ENCODE measurements around the gene SMG5. TPM values are rescaled to one million over a fixed set of nuclear protein-coding genes. Genes with fewer than 3 reads are reported as not detected.
A peak's percentile ranks its signal among the peaks of the same experiment; 100 is the strongest.
"Not testable (repeated sequence)": the region's sequence is repeated elsewhere in the genome, so short reads cannot be mapped to it uniquely, and the experiment has no call there.

The SMG5 gene
- 10 to 100 TPM; 59.0 to 79.2 TPM for total RNA-seq
- total RNA-seq = 135 to 217 reads per million in 2 donors

- peak; percentile 90 to 94 (median 92) for DNase-seq
- Mint-ChIP-seq H3K4me1 (peaks cover 37% of the 10 kb centered on the region), H3K27ac (peak within 1 kb of the TSS; percentile 96), H3K36me3 (ENCODE audit: low read depth) (peaks cover 3% of the 10 kb centered on the region), H3K27me3 (no peaks in the 10 kb centered on the region), H3K4me3 (peak within 1 kb of the TSS; percentile 98)
- ATAC-seq = peak; percentile 93
- H3K9me3 ChIP-seq (ENCODE audit: control insufficient read depth, low read length, poor library complexity, severe bottlenecking) = no peaks in the 10 kb centered on the region
Observed at GRCh38 chr1:156282479-156283222, at the start of gene SMG5. TSS of gene SMG5 (minus strand) at chr1:156282825. CDS start at chr1:156282680, 145 bp downstream.

- DNase-seq; H3K9me3 ChIP-seq (ENCODE audit: control insufficient read depth, low read length, poor library complexity, severe bottlenecking); H3K4me3 Mint-ChIP-seq; ATAC-seq; H3K27ac Mint-ChIP-seq; H3K36me3 Mint-ChIP-seq (ENCODE audit: low read depth); H3K27me3 Mint-ChIP-seq; H3K4me1 Mint-ChIP-seq: not testable (repeated sequence)
Observed at GRCh38 chr1:156323179-156323578, 40.6 kb upstream of the SMG5 start.

GRCh38 chr1:156320560-156320959, 37.9 kb upstream of the SMG5 start:
- Mint-ChIP-seq H3K4me1 (peaks cover 2% of the 10 kb centered on the region), H3K27me3 (no peaks in the 10 kb centered on the region), H3K27ac (no peak overlapping the region), H3K36me3 (ENCODE audit: low read depth) (no peaks in the 10 kb centered on the region), H3K4me3 (no peak overlapping the region)
- no peaks in the 10 kb centered on the region for H3K9me3 ChIP-seq (ENCODE audit: control insufficient read depth, low read length, poor library complexity, severe bottlenecking)
- DNase-seq = no peak
- ATAC-seq = no peak

GRCh38 chr1:156319664-156320063, 37.0 kb upstream of the SMG5 start:
- Mint-ChIP-seq H3K4me1 (peaks cover 2% of the 10 kb centered on the region), H3K27me3 (no peaks in the 10 kb centered on the region), H3K27ac (no peak overlapping the region), H3K4me3 (no peak overlapping the region), H3K36me3 (ENCODE audit: low read depth) (peaks cover 3% of the 10 kb centered on the region)
- ATAC-seq = no peak
- DNase-seq = peak in 1 of 3 donors; percentile 15
- H3K9me3 ChIP-seq (ENCODE audit: control insufficient read depth, low read length, poor library complexity, severe bottlenecking) = no peaks in the 10 kb centered on the region

- no peak for DNase-seq
- H3K27ac Mint-ChIP-seq = no peak overlapping the region
- no peak for ATAC-seq
Observed at GRCh38 chr1:156316909-156317308, 34.3 kb upstream of the SMG5 start.

GRCh38 chr1:156310962-156311361, 28.3 kb upstream of the SMG5 start:
- Mint-ChIP-seq H3K4me1 (no peaks in the 10 kb centered on the region), H3K36me3 (ENCODE audit: low read depth) (peaks cover 12% of the 10 kb centered on the region), H3K27me3 (no peaks in the 10 kb centered on the region), H3K4me3 (no peak overlapping the region), H3K27ac (no peak overlapping the region)
- no peak for DNase-seq
- no peak for ATAC-seq
- no peaks in the 10 kb centered on the region for H3K9me3 ChIP-seq (ENCODE audit: control insufficient read depth, low read length, poor library complexity, severe bottlenecking)

More at GRCh38 chr1:156316909-156317308, 34.3 kb upstream of the SMG5 start:
- Mint-ChIP-seq H3K27me3 (no peaks in the 10 kb centered on the region), H3K4me3 (no peak overlapping the region), H3K4me1 (peaks cover 2% of the 10 kb centered on the region), H3K36me3 (ENCODE audit: low read depth) (peaks cover 9% of the 10 kb centered on the region)
- H3K9me3 ChIP-seq (ENCODE audit: control insufficient read depth, low read length, poor library complexity, severe bottlenecking) = no peaks in the 10 kb centered on the region

GRCh38 chr1:156308078-156308477, 25.5 kb upstream of the SMG5 start:
- no peak overlapping the region for H3K4me3 Mint-ChIP-seq
- ATAC-seq (no peak), DNase-seq (no peak)
- H3K27me3 Mint-ChIP-seq = no peaks in the 10 kb centered on the region
- no peaks in the 10 kb centered on the region for H3K9me3 ChIP-seq (ENCODE audit: control insufficient read depth, low read length, poor library complexity, severe bottlenecking)
- no peaks in the 10 kb centered on the region for H3K4me1 Mint-ChIP-seq
- H3K36me3 Mint-ChIP-seq (ENCODE audit: low read depth) = peaks cover 3% of the 10 kb centered on the region
- H3K27ac Mint-ChIP-seq = no peak overlapping the region

- H3K36me3 Mint-ChIP-seq (ENCODE audit: low read depth) = no peaks in the 10 kb centered on the region
- H3K4me1 Mint-ChIP-seq = no peaks in the 10 kb centered on the region
- ATAC-seq (no peak), DNase-seq (no peak)
- H3K4me3 Mint-ChIP-seq = no peak overlapping the region
- no peaks in the 10 kb centered on the region for H3K9me3 ChIP-seq (ENCODE audit: control insufficient read depth, low read length, poor library complexity, severe bottlenecking)
- no peaks in the 10 kb centered on the region for H3K27me3 Mint-ChIP-seq
- H3K27ac Mint-ChIP-seq = no peak overlapping the region
Observed at GRCh38 chr1:156305215-156305614, 22.6 kb upstream of the SMG5 start.

- Mint-ChIP-seq H3K27ac (no peak overlapping the region), H3K36me3 (ENCODE audit: low read depth) (no peaks in the 10 kb centered on the region), H3K27me3 (no peaks in the 10 kb centered on the region), H3K4me1 (no peaks in the 10 kb centered on the region), H3K4me3 (no peak overlapping the region)
- ATAC-seq = no peak
- DNase-seq = no peak
- H3K9me3 ChIP-seq (ENCODE audit: control insufficient read depth, low read length, poor library complexity, severe bottlenecking) = no peaks in the 10 kb centered on the region
Observed at GRCh38 chr1:156303241-156303640, 20.6 kb upstream of the SMG5 start.

GRCh38 chr1:156298852-156299357, 16.3 kb upstream of the SMG5 start, which contains the start of gene VHLL:
TSS of gene VHLL (minus strand) at chr1:156299307. CDS start at chr1:156299189, 118 bp downstream.
- ATAC-seq = no peak
- Mint-ChIP-seq H3K4me3 (no peak within 1 kb of the TSS), H3K4me1 (peaks cover 10% of the 10 kb centered on the region), H3K36me3 (ENCODE audit: low read depth) (no peaks in the 10 kb centered on the region), H3K27ac (no peak within 1 kb of the TSS), H3K27me3 (no peaks in the 10 kb centered on the region)
- no peak for DNase-seq
- H3K9me3 ChIP-seq (ENCODE audit: control insufficient read depth, low read length, poor library complexity, severe bottlenecking) = no peaks in the 10 kb centered on the region

- peak; percentile 91 for ATAC-seq
- no peaks in the 10 kb centered on the region for H3K9me3 ChIP-seq (ENCODE audit: control insufficient read depth, low read length, poor library complexity, severe bottlenecking)
- Mint-ChIP-seq H3K4me1 (peaks cover 10% of the 10 kb centered on the region), H3K27me3 (no peaks in the 10 kb centered on the region), H3K4me3 (peak within 1 kb of the TSS; percentile 94), H3K27ac (peak within 1 kb of the TSS; percentile 84), H3K36me3 (ENCODE audit: low read depth) (no peaks in the 10 kb centered on the region)
- peak; percentile 32 to 38 (median 37) for DNase-seq
Observed at GRCh38 chr1:156295391-156295947, 12.8 kb upstream of the SMG5 start, which contains the start of gene GLMP. TSS of gene GLMP (minus strand) at chr1:156295679. CDS start at chr1:156295645, 34 bp downstream.

- H3K27ac Mint-ChIP-seq = no peak overlapping the region
- no peaks in the 10 kb centered on the region for H3K36me3 Mint-ChIP-seq (ENCODE audit: low read depth)
- H3K9me3 ChIP-seq (ENCODE audit: control insufficient read depth, low read length, poor library complexity, severe bottlenecking) = no peaks in the 10 kb centered on the region
- peaks cover 10% of the 10 kb centered on the region for H3K4me1 Mint-ChIP-seq
- H3K27me3 Mint-ChIP-seq = no peaks in the 10 kb centered on the region
- H3K4me3 Mint-ChIP-seq = no peak overlapping the region
- DNase-seq = no peak
- ATAC-seq = no peak
Observed at GRCh38 chr1:156293895-156294294, 11.3 kb upstream of the SMG5 start.

GRCh38 chr1:156293098-156293434, 10.4 kb upstream of the SMG5 start:
- Mint-ChIP-seq H3K27me3 (no peaks in the 10 kb centered on the region), H3K36me3 (ENCODE audit: low read depth) (no peaks in the 10 kb centered on the region), H3K27ac (no peak overlapping the region), H3K4me1 (peaks cover 10% of the 10 kb centered on the region), H3K4me3 (no peak overlapping the region)
- DNase-seq (no peak), ATAC-seq (no peak)
- H3K9me3 ChIP-seq (ENCODE audit: control insufficient read depth, low read length, poor library complexity, severe bottlenecking) = no peaks in the 10 kb centered on the region

All from T-helper 17 cell (primary cell).